Measurements from ENCODE around the gene ANKRD12.
"Not testable (repeated sequence)": the region's sequence is repeated elsewhere in the genome, so short reads cannot be mapped to it uniquely, and the experiment has no call there.

Gene ANKRD12

GRCh38 chr18:9136315-9137155, at the start of gene ANKRD12:
TSS of gene ANKRD12 (plus strand) at chr18:9136781. CDS start at chr18:9182433, 45,652 bp downstream.
- DNase-seq (ENCODE audit: low spot score), result peak; percentile 95

GRCh38 chr18:9087144-9087543, 49.4 kb upstream of the ANKRD12 start:
- DNase-seq (ENCODE audit: low spot score), result no peak

- DNase-seq (ENCODE audit: low spot score), result no peak
Observed at GRCh38 chr18:9088252-9088651, 48.3 kb upstream of the ANKRD12 start.

GRCh38 chr18:9088727-9089126, 47.9 kb upstream of the ANKRD12 start:
- DNase-seq (ENCODE audit: low spot score), result not testable (repeated sequence)

GRCh38 chr18:9090578-9090977, 46.0 kb upstream of the ANKRD12 start:
- DNase-seq (ENCODE audit: low spot score), result no peak

- DNase-seq (ENCODE audit: low spot score), result no peak
Observed at GRCh38 chr18:9091066-9091476, 45.5 kb upstream of the ANKRD12 start.

GRCh38 chr18:9092665-9093064, 43.9 kb upstream of the ANKRD12 start:
- no peak for DNase-seq (ENCODE audit: low spot score)

GRCh38 chr18:9093109-9093508, 43.5 kb upstream of the ANKRD12 start:
- not testable (repeated sequence) for DNase-seq (ENCODE audit: low spot score)

GRCh38 chr18:9094307-9095226, 42.0 kb upstream of the ANKRD12 start:
- DNase-seq (ENCODE audit: low spot score), result no peak

- no peak for DNase-seq (ENCODE audit: low spot score)
Observed at GRCh38 chr18:9095297-9096006, 41.1 kb upstream of the ANKRD12 start.

- no peak for DNase-seq (ENCODE audit: low spot score)
Observed at GRCh38 chr18:9096007-9096371, 40.6 kb upstream of the ANKRD12 start.

- no peak for DNase-seq (ENCODE audit: low spot score)
Observed at GRCh38 chr18:9096685-9097084, 39.9 kb upstream of the ANKRD12 start.

GRCh38 chr18:9097349-9097748, 39.2 kb upstream of the ANKRD12 start:
- DNase-seq (ENCODE audit: low spot score), result no peak

GRCh38 chr18:9100796-9101195, 35.8 kb upstream of the ANKRD12 start:
- DNase-seq (ENCODE audit: low spot score), result no peak

GRCh38 chr18:9101730-9102507, 34.7 kb upstream of the ANKRD12 start:
- peak; percentile 67 for DNase-seq (ENCODE audit: low spot score)

GRCh38 chr18:9102508-9103375, 33.8 kb upstream of the ANKRD12 start, which contains the start of gene NDUFV2:
TSS of gene NDUFV2 (plus strand) at chr18:9102699. CDS start at chr18:9102744, 45 bp downstream.
- DNase-seq (ENCODE audit: low spot score), result peak; percentile 94

- DNase-seq (ENCODE audit: low spot score), result no peak
Observed at GRCh38 chr18:9103376-9103873, 33.2 kb upstream of the ANKRD12 start.

GRCh38 chr18:9104244-9104901, 32.2 kb upstream of the ANKRD12 start:
- no peak for DNase-seq (ENCODE audit: low spot score)

- no peak for DNase-seq (ENCODE audit: low spot score)
Observed at GRCh38 chr18:9105420-9105819, 31.2 kb upstream of the ANKRD12 start.

- no peak for DNase-seq (ENCODE audit: low spot score)
Observed at GRCh38 chr18:9106094-9106493, 30.5 kb upstream of the ANKRD12 start.

Data from LoVo (cell line).